NCI-H1092 (cell line): ENCODE measurements around the gene WWOX.

Experiments
- DNase-seq: peaks from one replicate; lab custom pipeline; 2025; lab: John Stamatoyannopoulos, UW

Gene WWOX

DNA sequence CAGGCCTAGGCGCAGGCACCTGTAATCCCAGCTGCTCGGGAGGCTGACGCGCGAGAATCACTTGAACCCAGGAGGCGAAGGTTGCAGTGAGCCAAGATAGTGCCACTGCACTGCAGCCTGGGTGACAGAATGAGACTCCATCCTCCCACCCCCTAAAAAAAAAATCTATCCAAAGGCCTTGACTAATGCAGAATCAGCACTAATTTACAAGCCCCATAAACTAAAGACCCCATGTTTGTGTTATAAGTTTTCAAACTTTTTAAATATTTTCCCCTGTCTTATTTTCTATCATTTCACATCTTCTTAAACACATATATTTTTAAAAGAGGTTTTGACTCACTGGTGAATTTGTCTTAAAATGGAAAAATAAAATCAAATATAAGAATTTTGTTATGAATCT, 713.1 kb downstream of the WWOX start:
- DNase-seq = no peak

DNA sequence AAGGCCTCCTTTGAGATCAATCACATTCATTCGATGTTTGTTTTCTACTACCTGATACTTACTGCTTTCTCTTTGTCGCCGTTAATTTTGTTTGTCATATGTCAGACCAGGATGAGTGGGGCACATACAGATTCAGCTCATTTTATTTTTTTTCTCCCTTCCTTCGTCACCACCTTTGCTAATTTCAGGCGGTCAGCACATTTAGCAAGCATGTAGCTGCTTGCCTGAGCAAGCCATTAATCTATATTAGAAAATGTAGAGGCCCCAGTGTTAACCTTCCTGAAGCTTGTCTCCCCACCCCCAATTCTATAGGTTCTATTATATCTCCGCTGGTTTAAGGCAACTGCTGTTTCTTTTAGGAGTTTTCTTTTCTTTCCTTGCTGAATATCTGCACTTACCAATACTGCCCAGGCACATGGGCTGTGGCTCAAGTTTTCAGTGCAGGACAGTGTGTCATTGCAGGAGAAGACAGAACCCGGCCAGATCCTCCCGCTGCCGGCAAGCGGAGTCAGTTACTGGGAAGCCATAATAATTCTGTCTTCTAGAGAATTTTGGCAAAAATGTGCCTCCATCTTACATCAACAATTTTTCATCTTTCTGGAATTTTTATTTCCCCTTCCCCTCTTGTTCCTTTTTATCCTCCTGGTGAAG, 714.3 kb downstream of the WWOX start:
- no peak for DNase-seq

DNA sequence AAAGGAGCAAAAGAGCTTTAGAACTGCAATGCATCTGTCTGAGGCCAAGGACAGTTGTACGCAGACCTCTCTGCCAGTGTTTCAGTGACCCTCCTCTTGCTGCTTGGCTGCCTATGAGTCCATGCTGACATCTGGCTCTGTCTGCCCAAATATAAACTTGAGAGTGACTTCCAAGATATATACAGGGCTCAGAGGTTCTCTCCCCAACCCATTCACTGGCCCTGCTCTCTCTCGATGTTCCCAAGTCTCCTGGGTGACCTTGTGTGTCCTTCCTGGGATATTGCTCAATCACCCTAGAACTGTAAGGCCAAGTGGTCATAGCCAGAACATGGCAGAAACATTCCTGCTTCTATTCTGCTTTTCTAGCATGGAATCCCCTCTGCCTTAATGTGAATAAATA, 716.3 kb downstream of the WWOX start:
- DNase-seq = no peak

DNA sequence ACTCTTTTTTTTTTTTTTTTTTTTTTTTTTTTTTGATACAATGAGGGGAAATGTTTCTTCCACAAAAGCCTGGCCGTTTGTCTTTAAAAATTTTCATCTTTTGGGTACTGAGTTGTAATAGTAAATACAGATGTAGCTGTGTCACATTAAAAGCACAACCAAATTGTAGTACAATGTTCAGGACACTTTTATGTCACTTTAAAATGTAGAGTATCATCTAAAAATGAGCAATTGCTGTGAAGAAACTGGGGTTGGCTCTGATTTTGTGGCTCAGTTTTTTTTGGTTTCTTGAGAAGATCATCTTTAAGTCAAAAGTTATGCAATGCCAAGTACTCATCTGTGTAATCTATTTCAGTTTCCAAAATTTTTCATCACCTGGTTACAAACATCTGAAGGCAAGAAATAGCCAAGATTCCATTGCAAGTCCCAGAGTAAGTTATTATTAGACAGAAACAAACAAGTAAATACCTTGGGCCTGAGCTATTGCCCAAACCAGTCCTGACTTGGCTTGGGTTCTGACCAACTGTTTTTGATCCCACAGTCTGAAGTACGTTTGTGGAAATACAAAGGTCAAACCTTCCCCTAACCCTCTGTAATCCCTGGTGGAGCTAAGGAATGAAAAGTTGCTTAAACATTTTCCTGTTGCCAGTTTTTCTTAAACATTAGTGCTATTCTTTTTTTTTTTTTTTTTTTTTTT, 717.2 kb downstream of the WWOX start:
- DNase-seq = no peak

DNA sequence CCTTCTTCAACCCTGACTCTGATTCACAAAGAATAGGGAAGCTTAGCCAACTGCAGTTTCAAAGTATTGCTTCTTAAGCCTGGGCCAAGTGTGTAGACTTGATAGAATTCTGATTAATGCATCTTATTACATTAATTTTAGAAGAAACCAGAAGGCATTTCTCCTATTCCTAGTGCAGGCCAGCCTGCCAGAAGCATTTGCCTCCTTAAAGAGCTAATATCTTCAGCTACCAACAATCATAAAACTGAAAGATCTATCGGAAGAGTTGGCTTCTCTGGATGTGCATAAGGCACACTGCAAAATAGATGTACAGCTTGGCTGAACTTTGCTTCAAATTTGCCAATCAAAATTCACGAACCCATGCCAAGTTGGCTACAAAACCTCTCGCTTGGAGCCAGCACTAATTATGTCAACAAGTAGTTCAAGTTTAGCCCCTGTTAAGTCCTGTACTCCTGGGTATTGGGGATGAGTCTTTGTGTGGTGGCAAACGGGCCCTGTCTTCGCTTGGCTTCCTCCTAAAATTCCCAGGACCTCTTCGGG, 717.8 kb downstream of the WWOX start:
- DNase-seq = no peak

DNA sequence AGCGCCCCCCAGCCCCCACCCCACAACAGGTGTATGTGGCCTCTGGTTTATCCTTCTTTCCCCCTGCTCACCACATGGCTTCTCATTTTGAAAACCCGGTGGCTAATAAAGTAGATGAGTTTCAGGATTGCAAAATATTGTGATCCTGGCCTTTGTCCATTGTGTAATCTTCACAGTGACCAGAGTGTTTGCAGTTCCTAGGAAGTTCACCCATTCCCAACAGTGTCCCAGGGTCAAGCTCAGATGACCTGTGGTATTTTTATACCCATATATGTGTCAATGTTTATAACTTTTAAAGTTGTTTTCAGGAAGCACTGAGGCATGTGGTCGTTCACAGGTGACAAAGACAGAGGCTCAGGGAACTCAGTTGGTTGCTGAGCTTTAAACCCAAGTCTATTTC, 721.9 kb downstream of the WWOX start:
- no peak for DNase-seq

DNA sequence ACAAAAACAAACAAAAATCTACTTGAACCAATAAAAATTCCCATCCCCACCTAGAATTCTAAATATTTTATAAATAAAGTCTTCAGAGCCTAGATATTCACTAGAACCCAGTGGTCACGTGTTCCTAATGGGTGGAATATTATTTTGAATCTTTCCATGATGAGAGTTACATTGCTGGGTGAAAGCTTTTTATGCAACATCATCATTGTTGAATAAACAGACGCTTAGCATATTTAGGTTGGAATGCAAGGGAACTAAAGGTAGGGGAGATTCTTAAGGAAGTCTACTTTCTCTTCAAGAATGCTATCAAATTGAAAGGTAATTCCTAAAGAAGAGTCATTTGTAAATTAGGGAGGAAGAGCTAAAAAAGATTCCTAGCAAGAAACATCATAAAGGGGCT, 723.1 kb downstream of the WWOX start:
- no peak for DNase-seq

DNA sequence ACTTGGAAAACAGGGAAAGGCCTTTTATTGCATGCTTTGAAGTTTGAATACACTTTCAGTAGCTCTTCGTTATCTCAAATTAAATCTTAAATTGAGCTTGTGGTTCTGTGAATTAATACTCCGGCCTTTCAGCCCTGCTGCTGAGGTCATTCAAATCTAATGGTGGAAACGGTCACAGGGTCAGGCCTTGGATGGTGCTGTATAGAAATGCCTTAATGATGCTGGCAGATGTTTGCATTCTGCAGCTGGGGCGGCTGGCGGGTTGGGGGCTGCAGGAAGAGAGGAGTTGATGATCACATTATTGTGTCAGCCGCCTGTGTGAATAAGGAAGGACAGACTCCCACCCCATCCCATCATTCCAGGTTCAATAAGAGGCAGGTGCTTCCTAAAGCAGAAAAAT, 723.6 kb downstream of the WWOX start:
- DNase-seq = no peak

DNA sequence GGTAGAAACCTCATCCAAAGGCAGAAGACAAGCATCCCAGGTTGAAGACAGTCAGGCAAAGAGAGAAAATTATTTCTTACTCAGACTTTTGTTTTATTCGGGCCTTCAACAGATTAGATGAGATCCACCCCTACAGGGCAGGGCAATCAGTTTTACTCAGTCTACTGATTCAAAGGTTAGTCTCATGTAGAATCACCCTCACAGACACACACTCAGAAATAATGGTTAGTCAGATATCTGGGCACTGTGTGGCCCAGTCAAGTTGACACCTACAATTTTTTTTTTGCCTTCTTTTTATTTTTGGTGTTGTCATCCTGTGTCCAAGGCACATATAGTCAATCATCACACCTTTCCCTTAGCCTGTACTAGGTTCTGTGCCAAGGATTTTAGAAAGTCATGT, 729.8 kb downstream of the WWOX start:
- no peak for DNase-seq

DNA sequence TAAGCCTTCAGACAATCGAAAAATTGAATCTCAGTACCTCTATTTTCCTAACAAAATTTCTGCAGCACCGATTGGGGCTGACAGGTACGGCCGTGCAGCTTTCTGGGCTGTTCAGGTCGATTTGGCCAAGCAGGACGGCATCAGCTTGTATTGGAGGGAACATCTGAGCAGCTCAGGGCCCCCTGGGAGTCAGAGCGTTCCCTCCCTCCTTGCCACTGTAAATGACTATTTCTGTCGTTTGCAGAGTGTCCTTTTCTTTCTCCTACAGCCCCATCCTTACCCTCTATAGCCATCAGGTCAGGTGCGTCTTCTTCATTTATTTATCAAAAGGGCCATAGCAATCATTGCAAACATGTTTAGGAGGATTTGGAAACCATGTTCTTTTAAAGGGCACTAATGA, 731.1 kb downstream of the WWOX start:
- DNase-seq = no peak

DNA sequence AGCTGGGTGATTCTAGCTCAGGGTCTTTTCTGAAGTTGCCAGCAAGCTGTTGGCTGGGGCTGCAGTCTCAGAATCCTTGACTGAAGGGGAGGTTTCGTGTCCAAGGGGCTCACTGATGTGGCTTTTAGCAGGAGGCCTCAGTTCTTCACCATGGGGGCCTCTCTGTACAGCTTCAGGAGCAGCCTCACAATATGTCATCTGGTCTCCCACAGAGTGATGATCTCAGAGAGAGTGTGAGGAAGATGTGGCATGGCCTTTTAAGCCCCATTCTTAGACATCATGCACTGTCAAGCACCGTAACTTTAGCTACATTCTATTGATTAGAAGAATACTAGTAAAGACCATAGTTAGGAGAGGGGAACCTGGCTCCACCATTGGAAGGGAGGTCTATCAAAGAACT, 732.6 kb downstream of the WWOX start:
- no peak for DNase-seq

DNA sequence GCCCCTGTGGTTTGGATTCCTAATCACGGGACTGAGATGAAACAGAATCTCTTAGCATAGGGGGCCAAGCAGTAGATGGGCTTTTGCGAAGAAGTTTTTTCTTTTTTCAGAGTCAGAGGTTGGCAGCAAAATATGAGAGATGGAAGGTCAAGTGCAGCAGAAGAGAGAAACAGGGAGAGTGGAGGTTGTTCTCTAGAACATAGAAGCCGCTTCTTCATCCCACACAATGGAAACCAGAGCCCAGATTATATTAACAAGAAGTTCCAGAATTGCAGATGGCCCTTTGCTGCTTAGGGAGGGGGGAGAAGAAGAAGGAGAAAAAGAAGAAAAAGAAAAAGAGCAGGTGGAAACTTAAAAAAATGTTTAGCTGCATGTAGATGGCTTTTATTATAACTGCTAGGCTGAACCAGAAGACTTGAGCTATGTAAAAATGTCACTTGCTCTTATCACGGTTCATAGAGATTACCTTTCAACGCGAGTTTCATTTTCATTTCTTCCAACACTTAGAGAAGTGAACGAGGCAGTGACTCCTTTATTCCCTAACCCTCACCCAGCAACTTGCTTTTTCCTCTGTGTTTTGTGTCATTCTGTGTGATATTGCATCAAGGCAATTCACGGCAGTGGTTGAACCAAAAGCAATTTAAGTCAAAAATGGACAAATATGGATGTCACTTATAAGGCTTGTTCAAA, 737.5 kb downstream of the WWOX start:
- DNase-seq = no peak

DNA sequence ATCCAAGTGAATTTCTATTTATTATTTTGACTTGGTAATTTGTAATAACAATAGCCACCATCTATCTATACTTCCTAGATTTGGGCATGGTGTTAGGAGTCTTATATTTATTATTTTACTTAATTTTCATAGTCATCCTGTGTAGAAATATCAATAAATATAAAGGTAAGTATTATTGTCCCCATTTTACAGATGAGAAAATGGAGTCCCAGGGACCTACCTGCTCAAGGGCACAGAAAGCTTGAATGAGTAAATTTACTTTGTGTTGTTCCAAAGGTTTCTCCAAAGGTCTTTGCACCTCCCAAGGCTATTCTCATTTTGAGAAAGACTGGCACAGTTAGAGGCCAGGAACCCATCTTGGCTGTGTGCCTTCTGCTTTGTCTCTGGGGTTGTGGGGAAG, 738.3 kb downstream of the WWOX start:
- no peak for DNase-seq

DNA sequence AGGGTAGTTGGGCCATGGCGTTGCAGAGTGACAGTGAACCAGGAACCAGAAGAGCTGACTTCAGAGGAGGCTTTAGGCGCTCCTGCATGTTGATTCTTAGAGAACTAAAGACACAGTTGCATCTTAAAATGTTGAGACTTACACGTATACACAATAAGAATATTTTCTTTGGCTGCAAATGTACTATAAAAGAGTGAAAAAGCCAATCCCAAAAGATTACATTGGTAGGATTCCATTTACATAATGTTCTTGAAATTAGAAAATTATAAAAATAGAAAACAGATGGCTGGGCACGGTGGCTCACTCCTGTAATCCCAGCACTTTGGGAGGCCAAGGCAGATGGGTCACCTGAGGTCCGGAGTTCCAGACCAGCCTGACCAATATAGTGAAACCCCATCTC, 738.8 kb downstream of the WWOX start:
- no peak for DNase-seq

DNA sequence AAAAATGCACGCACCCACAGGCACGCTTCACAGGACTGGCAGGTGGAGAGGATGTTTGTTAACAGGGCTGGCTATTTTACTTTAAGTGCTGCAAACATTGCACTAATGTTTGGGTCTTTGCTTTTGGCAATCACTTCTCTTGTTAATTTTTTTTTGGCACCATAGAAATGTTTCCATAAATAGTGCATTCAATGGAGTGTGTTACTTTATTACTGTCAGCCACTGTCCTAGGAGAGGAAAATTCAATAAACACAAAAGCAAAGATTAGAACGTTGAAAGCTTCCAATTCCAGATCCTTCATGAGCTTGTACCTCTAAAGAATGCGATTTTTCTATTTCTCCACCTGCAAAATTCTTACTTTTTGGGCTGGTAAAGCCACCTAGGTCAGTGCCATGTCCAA, 743.5 kb downstream of the WWOX start:
- DNase-seq = peak; percentile 31

DNA sequence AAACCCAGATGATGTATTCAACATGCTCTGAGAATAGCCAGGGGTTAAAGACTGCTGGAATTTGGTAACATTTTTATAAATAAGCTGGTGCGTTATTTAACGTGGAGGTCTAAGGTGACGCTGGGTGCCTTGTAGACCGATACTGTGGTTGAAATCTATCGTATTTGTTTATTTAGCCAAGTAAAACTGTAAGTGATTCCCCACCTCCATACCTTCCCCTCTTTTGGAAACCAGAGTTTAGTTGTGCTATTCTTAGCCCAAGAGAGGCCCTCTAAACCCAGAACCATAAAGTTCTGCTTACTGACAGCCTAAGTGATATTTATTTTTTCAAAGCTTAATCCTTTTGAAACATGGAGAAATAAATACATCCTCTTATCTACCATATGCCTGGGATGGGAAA, 744.5 kb downstream of the WWOX start:
- no peak for DNase-seq

DNA sequence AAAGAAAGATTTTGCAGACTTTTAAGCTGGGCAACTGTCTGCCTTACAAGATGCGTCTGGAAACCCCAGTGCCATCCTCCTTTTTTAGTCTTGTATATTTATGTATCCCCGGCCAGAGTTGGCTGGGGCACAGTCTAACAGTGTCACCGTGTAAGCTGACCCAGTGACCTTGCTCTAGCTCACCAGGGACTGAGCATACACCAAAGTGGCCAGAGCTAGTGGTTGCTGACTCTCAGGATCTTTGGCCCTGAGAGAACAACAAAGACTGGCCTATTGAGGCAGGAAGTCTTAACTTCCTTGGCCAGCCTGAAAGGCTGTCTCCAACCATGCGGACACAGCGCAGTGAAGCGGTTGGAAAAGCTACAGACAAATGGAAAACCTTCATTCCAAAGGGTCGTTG, 745.2 kb downstream of the WWOX start:
- DNase-seq = no peak

DNA sequence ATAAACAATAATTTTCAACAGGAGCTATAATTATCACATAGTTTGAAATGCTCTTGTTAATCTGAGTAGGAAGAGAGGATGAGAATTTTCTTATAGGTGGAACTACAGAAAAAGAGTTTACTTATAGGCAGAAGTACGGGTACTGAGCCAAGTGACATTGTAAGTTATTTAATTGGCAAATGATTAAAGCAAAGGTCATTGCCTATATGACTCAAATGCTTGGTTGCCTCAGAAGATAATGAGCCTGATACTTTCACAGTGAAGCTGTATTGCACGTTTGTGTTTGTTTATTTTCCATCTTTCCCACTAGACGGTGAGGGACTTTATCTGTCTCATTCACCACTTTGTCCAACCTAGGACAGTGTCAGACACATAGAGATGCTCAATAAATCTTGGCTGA, 751.8 kb downstream of the WWOX start:
- no peak for DNase-seq

DNA sequence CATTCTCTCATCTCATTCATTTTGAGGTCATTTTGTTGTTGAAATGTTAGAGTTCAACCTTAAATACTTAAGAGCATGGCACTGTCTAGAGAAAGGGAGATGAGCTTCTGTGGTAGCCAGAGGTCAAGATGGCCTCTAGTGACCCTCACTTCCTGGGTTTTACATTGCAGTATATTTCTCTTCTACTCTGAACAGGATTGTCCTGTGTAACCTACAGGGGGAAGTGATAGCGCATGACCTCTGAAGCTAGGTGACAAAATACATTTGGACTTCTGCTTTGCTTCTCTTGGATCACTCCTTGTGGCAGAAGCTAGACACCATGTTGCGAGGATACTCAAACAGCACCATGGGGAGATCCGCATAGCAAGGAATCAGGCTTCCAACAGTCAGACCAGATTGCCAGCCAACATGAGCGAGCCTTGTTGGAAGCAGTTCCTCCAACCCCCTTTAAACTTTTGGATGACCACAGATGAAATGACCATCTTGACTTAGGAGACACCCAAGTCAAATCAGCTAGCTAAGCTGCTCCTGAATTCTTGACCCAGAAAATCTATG, 752.7 kb downstream of the WWOX start:
- DNase-seq = no peak

DNA sequence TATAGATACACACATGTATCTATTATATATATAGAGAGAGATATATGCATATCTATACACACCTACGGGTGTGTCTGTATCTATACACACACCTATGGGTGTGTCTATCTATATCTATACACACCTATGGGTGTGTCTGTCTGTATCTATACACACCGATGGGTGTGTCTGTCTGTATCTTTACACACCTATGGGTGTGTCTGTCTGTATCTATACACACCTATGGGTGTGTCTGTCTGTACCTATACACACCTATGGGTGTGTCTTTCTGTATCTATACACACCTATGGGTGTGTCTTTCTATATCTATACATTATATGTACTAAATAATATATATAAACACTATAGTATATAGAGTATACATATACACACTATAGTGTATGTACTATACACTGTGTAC, 762.6 kb downstream of the WWOX start:
- DNase-seq = no peak

DNA sequence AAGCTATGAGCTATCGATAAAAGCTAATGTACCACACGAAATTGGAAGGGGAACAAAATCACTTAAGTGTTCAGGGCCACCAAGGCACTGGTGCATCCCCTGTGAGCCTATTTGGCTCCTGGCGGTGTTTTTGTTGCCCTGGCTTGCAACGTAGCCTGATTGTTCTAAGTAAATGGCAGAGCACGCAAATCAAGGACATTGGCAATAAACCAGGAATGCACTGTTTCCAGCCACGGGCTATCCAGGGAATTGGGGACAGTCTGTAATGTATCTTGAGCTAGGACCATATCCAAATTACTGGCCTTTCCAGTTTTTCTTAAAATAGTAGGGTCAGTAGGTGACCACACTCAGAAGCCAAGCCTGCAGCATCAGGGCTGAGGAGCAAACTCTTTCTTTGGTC, 767.1 kb downstream of the WWOX start:
- no peak for DNase-seq

DNA sequence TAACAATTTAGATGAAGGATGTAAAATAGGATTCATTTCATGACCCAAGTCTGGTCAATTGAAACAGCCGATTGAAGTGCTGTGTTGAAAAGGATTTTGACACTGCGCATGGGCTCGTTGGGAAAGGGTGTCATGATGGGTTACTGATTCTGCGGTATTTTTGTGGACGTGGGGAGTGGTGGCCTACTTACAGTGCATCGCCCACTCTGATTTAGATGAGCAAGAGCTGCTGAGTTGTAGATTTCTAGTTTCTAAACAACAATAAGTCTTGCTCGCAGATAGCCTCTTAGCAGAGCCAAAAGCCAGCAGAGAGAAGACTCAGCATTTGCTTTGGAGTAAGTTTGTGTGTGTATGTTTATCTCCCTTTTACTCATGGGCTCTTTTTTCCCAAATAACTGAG, 770.0 kb downstream of the WWOX start:
- DNase-seq = no peak

DNA sequence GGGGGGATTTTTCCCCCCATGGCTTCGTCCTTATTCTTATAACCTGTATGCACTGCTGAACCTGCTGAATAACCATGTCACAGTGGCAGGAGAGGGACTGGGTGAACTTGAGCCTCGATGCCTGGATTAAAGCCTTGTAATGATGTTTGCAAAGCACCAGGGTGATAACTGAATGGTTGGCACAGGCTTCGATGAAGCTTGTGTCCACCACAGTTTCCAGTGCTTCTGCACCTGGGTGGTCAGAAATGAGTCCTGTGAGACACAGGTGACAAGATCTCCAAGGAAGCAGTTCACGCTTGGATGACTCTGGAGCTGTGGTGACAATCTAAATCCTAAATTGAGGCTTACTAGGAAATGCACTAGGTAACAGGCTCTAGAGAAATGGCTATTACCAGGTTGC, 771.8 kb downstream of the WWOX start:
- no peak for DNase-seq
